Lower leg skin (tissue), 3 donors: ENCODE measurements around the gene LRRC49.

Source experiments
- POLR2A ChIP-seq, 2 donors: fragments of 450-650 bp; IDR thresholded peaks; one replicate each; pipeline ENCODE4 v1.6.1; 2016 to 2017; ENCODE audit warnings: antibody characterized with exemption in 2 of 2, mild to moderate bottlenecking in 1 of 2, moderate library complexity in 1 of 2
- TF ChIP-seq, protein P1 (sequence below), 3 donors: fragments of 450-650 bp; IDR thresholded peaks; one replicate each; pipeline ENCODE4 v1.5.1; 2016; ENCODE audit warnings: antibody characterized with exemption in 3 of 3, mild to moderate bottlenecking in 3 of 3, moderate library complexity in 2 of 3

DNA sequence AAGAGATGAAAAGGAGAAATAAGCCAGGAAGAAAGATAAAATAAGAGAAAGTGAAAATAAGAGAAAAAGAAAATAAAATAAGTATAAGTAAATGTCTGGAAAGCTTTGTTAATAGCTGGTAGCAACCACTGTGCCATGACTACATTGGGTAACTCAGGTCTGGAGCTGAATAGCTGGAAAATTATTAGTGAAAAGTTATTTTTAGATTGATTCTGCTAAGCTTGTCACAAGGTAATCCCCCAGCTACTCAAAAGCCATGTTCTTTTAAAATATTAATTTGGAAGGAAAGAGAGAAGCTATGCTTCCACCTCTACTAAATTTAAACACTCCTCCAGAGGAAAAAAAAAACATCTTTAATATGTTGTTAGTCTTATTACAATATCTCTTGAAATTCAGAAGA is 117.8 kb downstream of the LRRC49 start:
- TF ChIP-seq, protein P1, sequence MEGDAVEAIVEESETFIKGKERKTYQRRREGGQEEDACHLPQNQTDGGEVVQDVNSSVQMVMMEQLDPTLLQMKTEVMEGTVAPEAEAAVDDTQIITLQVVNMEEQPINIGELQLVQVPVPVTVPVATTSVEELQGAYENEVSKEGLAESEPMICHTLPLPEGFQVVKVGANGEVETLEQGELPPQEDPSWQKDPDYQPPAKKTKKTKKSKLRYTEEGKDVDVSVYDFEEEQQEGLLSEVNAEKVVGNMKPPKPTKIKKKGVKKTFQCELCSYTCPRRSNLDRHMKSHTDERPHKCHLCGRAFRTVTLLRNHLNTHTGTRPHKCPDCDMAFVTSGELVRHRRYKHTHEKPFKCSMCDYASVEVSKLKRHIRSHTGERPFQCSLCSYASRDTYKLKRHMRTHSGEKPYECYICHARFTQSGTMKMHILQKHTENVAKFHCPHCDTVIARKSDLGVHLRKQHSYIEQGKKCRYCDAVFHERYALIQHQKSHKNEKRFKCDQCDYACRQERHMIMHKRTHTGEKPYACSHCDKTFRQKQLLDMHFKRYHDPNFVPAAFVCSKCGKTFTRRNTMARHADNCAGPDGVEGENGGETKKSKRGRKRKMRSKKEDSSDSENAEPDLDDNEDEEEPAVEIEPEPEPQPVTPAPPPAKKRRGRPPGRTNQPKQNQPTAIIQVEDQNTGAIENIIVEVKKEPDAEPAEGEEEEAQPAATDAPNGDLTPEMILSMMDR (IDR thresholded peaks at IDR 0.05), result no peak
- TF ChIP-seq POLR2A (IDR thresholded peaks at IDR 0.05), result no peak
